IMR-90 (cell line): Measurements from ENCODE around the gene MORF4L1.

ENCODE experiments used
- BHLHE40 ChIP-seq: fragments of 150-350 bp; IDR thresholded peaks from 2 replicates; pipeline ENCODE4 v1.6.1; 2016; ENCODE audit warnings: mild to moderate bottlenecking, low read depth, low read length
- CEBPB ChIP-seq: IDR thresholded peaks from 2 replicates; pipeline ENCODE4 v1.6.1; 2012; ENCODE audit warnings: low read depth, low read length, improper control_type of control experiment
- CTCF ChIP-seq: conservative IDR thresholded peaks from 2 replicates; pipeline ENCODE4 v1.5.1; 2012; ENCODE audit warnings: mild to moderate bottlenecking, low read depth, low read length, improper control_type of control experiment

DNA sequence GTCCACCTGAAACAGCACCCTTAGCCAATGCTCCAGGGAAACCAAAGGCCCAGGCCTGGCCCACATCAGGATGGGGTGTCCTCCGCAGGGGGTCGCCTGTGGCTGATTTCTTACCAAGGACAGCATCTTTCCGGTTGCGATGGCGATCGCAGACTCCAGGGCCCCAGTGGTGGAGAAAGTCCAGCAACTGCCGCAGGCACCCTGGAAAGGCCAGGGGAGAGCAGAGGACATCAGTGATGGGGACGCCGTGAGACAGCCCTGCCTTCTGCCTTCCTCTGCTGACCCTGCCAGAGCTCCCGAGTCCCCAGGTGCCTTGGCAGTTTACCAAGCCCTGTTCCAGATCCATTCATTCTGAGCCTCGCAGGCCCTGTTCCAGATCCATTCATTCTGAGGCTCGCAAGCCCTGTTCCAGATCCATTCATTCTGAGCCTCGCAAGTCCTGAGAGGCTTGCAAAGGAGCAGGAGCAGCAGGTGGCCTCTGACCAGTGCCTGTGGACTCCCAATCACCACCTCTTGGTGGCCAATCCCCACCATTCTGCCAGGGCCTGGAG, 59.6 kb downstream of the MORF4L1 start:
- TF ChIP-seq CEBPB (no peak), CTCF (no peak), BHLHE40 (no peak)
